OCI-LY3 (cell line): ENCODE data around the gene NAA15.
"Not testable (repeated sequence)": the region's sequence is repeated elsewhere in the genome, so short reads cannot be mapped to it uniquely, and the experiment has no call there.

ENCODE experiments used
- H2AFZ ChIP-seq: fragments of 200-600, 300-600 bp; shearing (Covaris generic); 2 replicates; pipeline ENCODE4 v1.6.0; 2014; ENCODE audit warnings: antibody characterized with exemption, low read depth, low read length
- H3K27ac ChIP-seq: fragments of 200-600, 300-600 bp; sonication (generic); 2 replicates; pipeline ENCODE4 v1.5.1; 2014; ENCODE audit warnings: mild to moderate bottlenecking, low read length, moderate library complexity, mixed read lengths
- H3K27me3 ChIP-seq: fragments of 200-600, 300-600 bp; sonication (generic); 2 replicates; pipeline ENCODE4 v1.6.1; 2014; ENCODE audit warnings: low read depth, low read length, mixed read lengths
- H3K36me3 ChIP-seq: fragments of 200-600, 300-600 bp; sonication (generic); replicated peaks from 2 replicates; pipeline ENCODE3; 2014; ENCODE audit warnings: low read depth, low read length, mixed read lengths
- H3K4me1 ChIP-seq: fragments of 300-600, 200-600 bp; sonication (generic); 2 replicates; pipeline ENCODE4 v1.6.1; 2014; ENCODE audit warnings: low read length, mixed read lengths
- H3K4me2 ChIP-seq: fragments of 200-600, 300-600 bp; sonication (generic); 2 replicates; pipeline ENCODE4 v1.6.1; 2014; ENCODE audit warnings: low read length, mixed read lengths
- H3K4me3 ChIP-seq: fragments of 300-600, 200-600 bp; sonication (generic); 2 replicates; pipeline ENCODE4 v1.5.1; 2014; ENCODE audit warnings: antibody characterized with exemption, mild to moderate bottlenecking, low read length, moderate library complexity
- H3K79me2 ChIP-seq: fragments of 300-600, 200-600 bp; shearing (Covaris generic); 2 replicates; pipeline ENCODE4 v1.6.1; 2014; ENCODE audit warnings: mild to moderate bottlenecking, low read length, mixed read lengths
- H3K9ac ChIP-seq: fragments of 300-600, 200-600 bp; shearing (Covaris generic); 2 replicates; pipeline ENCODE4 v1.6.0; 2014; ENCODE audit warnings: mild to moderate bottlenecking, low read length, moderate library complexity
- H3K9me3 ChIP-seq: fragments of 200-600, 300-600 bp; shearing (Covaris generic); 2 replicates; pipeline ENCODE4 v1.6.1; 2014; ENCODE audit warnings: low read length, mixed read lengths; ENCODE audit not compliant: insufficient read depth
- H4K20me1 ChIP-seq: fragments of 200-600, 300-600 bp; sonication (generic); 2 replicates; pipeline ENCODE4 v1.6.1; 2016; ENCODE audit warnings: low read length, mixed read lengths; ENCODE audit not compliant: insufficient read depth
- CTCF ChIP-seq: fragments of 200-600, 300-600 bp; sonication (generic); IDR thresholded peaks from 2 replicates; pipeline ENCODE4 v1.5.1; 2014; ENCODE audit warnings: antibody characterized with exemption, low read length, low read depth
- EZH2phosphoT487 ChIP-seq: fragments of 200-600 bp; shearing (Covaris generic); IDR thresholded peaks from 2 replicates; pipeline ENCODE4 v1.6.1; 2018; ENCODE audit warnings: antibody characterized with exemption, mixed run types, low read depth

Gene NAA15

DNA sequence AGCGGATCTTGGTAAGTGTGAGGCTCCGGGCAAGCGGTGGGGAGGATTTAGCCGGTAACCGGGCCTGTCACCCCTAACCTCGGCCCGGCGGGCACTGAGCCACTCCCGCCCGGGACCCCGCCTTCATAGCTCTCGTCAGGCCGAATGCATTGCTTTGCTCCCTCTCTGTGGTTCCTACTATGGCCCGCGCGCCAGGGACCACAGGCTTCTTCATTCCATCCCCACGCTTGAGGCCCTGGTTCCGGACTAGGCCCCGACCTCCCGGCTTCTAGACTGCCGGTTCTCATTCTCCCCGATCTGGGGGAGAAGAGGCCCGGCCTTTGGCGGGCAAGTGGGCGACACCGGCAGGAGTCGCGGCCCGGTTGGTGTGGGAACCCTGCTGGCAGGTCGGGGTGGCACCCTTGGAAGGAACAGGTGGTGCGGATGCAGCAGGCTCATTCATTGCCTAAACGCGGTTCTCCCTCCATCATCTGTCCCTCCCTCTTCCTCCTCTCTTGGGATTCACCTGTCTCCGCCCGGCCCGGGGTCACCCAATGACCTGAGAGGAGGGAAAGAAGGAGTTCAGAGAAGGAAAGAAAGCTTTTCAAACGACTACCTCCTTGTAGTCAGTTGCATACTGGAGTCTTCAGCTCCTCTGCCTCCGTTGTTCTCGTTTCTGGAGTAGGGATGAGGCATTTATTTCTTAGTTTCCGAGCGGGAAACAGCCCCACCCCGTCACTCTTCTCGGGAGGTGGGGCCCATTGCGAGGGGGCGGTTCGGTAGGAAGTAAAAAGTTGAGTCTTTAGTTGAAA is 711 bp downstream of the NAA15 start, which contains the start of gene NDUFC1:
Gene NDUFC1, minus strand, starts transcription at position 657 of the 791 bp plus-strand sequence. CDS start 6,679 bp downstream, outside the sequence.
- Histone ChIP-seq H3K4me1 (peaks cover 25% of the 10 kb centered on the region), H3K79me2 (peaks cover 73% of the 10 kb centered on the region), H3K36me3 (peaks cover 23% of the 10 kb centered on the region), H3K9ac (peak within 1 kb of the TSS; percentile 78), H3K9me3 (peaks cover 6% of the 10 kb centered on the region; the same call in 1 of the 2 replicates), H3K4me3 (peak within 1 kb of the TSS; percentile 80), H4K20me1 (peaks cover 42% of the 10 kb centered on the region), H3K27me3 (no peaks in the 10 kb centered on the region), H3K4me2 (peak within 1 kb of the TSS; percentile 78), H3K27ac (peak within 1 kb of the TSS; percentile 77), H2AFZ (peak within 1 kb of the TSS; percentile 51; the same call in 1 of the 2 replicates)
- TF ChIP-seq CTCF, result peak; percentile 22
- TF ChIP-seq EZH2phosphoT487, result no peak

- TF ChIP-seq EZH2phosphoT487, result no peak
- TF ChIP-seq CTCF, result no peak
- Histone ChIP-seq H4K20me1 (peaks cover 52% of the 10 kb centered on the region), H3K9ac (no peak overlapping the region), H3K27me3 (no peaks in the 10 kb centered on the region), H3K4me1 (peaks cover 15% of the 10 kb centered on the region), H3K36me3 (peaks cover 31% of the 10 kb centered on the region), H3K4me2 (no peak overlapping the region), H3K9me3 (peaks cover 6% of the 10 kb centered on the region; the same call in 1 of the 2 replicates), H2AFZ (no peak overlapping the region), H3K79me2 (peaks cover 97% of the 10 kb centered on the region), H3K27ac (no peak overlapping the region), H3K4me3 (no peak overlapping the region)
Observed at GRCh38 chr4:139304920-139305319, 3.6 kb downstream of the NAA15 start.

GRCh38 chr4:139311909-139312308 is 10.6 kb downstream of the NAA15 start:
- Histone ChIP-seq H4K20me1 (peaks cover 62% of the 10 kb centered on the region), H3K79me2 (peaks cover 99% of the 10 kb centered on the region), H3K36me3 (peaks cover 36% of the 10 kb centered on the region), H3K9ac (no peak overlapping the region), H2AFZ (no peak overlapping the region), H3K9me3 (no peaks in the 10 kb centered on the region), H3K4me1 (peaks cover 26% of the 10 kb centered on the region), H3K27me3 (no peaks in the 10 kb centered on the region), H3K4me2 (no peak overlapping the region), H3K4me3 (no peak overlapping the region), H3K27ac (peak overlapping the region; percentile 66)
- TF ChIP-seq CTCF, result no peak
- no peak for TF ChIP-seq EZH2phosphoT487

DNA sequence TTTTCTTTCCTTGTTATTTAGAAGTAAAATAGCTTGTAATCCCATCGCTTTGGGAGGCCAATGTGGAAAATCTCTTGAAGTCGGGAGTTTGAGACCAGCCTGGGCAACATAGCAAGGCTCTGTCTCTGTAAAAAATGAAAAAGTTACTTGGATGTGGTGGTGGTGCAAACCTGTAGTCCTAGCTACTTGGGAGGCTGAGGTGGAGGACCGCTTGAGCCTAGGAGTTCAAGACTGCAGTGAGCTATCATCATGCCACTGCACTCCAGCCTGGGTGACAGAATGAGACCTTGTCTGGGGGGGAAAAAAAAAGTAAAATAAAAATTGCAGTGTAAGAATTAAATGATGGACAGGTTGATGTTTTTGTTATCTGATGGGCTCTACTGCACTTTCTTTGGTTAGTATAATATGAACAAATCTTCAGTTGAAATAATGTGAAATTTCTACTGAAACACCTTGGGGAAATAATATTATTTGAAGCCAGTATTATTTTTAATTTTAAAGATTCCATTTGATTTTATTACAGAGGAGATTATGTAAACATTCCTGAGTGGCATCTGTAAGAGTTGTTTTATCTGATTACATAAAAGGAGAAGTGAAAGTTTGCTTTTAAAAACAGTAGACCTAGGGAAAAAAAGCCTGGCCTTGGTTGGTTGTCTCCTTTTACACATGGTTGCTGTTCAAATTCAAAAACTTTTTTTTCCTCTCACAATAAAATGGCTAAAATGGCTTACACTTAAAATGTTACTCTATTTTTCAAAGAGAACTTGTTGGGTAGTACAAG is 11.4 kb downstream of the NAA15 start:
- Histone ChIP-seq H3K4me3 (peak overlapping the region; percentile 5; the same call in 1 of the 2 replicates), H3K27me3 (no peaks in the 10 kb centered on the region), H3K36me3 (peaks cover 37% of the 10 kb centered on the region), H3K9me3 (no peaks in the 10 kb centered on the region), H3K9ac (peak overlapping the region; percentile 3; the same call in 1 of the 2 replicates), H3K27ac (peak overlapping the region; percentile 66), H3K79me2 (peaks cover 99% of the 10 kb centered on the region), H3K4me2 (peak overlapping the region; percentile 35), H2AFZ (no peak overlapping the region), H3K4me1 (peaks cover 26% of the 10 kb centered on the region), H4K20me1 (peaks cover 65% of the 10 kb centered on the region)
- TF ChIP-seq EZH2phosphoT487 (no peak), CTCF (no peak)

DNA sequence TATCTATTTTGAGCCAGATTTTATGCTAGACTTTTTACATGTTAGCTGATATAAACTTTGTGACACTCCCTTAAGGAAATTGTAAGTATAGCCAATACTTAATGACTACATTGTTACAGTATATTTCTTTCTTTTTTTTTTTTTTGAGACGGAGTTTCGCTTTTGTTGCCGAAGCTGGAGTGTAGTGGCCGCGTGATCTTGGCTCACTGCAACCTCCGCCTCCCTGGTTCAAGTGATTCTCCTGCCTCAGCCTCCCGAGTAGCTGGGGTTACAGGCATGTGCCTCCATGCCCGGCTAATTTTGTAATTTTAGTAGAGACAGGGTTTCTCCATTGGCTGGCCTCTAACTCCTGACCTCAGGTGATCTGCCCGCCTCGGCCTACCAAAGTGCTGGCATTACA is 12.1 kb downstream of the NAA15 start:
- H3K9me3 ChIP-seq, H2AFZ ChIP-seq, H3K27me3 ChIP-seq: not testable (repeated sequence)
- Histone ChIP-seq H3K27ac (peak overlapping the region; percentile 66), H3K4me2 (peak overlapping the region; percentile 35), H3K4me3 (peak overlapping the region; percentile 5; the same call in 1 of the 2 replicates), H3K9ac (peak overlapping the region; percentile 3; the same call in 1 of the 2 replicates), H4K20me1 (peaks cover 70% of the 10 kb centered on the region), H3K4me1 (peaks cover 26% of the 10 kb centered on the region), H3K36me3 (peaks cover 38% of the 10 kb centered on the region), H3K79me2 (peaks cover 99% of the 10 kb centered on the region)
